H1 (cell line): ENCODE data around the gene HNF4A. TPM values are rescaled to one million over a fixed set of nuclear protein-coding genes. Genes with fewer than 3 reads are reported as not detected.

Source experiments
- ATF3 ChIP-seq: IDR thresholded peaks from 2 replicates; pipeline ENCODE4 v1.6.1; 2011; ENCODE audit warnings: low read depth, mild to moderate bottlenecking, low read length; ENCODE audit not compliant: insufficient read depth
- CBX5 ChIP-seq: fragments of 300-800, 300-1000 bp; sonication (generic); IDR thresholded peaks from 2 replicates; pipeline ENCODE4 v1.7.1; 2016; ENCODE audit warnings: antibody characterized with exemption, low read length, low read depth
- CEBPB ChIP-seq: IDR thresholded peaks from 2 replicates; pipeline ENCODE4 v1.6.1; 2012; ENCODE audit warnings: low read depth, low read length
- CTCF ChIP-seq, 3 experiments: IDR thresholded peaks; 1 replicate in 2 of 3; 2 replicates in 1 of 3; pipeline versions ENCODE4 v1.5.1 to v1.6.1; 2011; ENCODE audit warnings: low read length in 3 of 3, mild to moderate bottlenecking in 3 of 3, inconsistent platforms in 2 of 3, low read depth in 1 of 3, moderate library complexity in 1 of 3; ENCODE audit not compliant: insufficient read depth in 1 of 3; ENCODE audit errors: control extremely low read depth in 1 of 3
- POLR2A ChIP-seq, 2 experiments: IDR thresholded peaks; 1 replicate in 1 of 2; 2 replicates in 1 of 2; pipeline ENCODE4 v1.6.1; 2011; ENCODE audit warnings: low read depth in 2 of 2, low read length in 2 of 2, mild to moderate bottlenecking in 2 of 2; ENCODE audit errors: control extremely low read depth in 1 of 2
- RNF2 ChIP-seq: fragments of 200-900, 300-1000 bp; sonication (generic); IDR thresholded peaks from 2 replicates; pipeline ENCODE4 v1.7.1; 2016; ENCODE audit warnings: borderline replicate concordance, low read depth, mild to moderate bottlenecking, antibody characterized with exemption, low read length; ENCODE audit not compliant: poor library complexity, severe bottlenecking; ENCODE audit errors: missing control alignments
- SP1 ChIP-seq: IDR thresholded peaks from 2 replicates; pipeline ENCODE4 v1.6.1; 2011; ENCODE audit warnings: low read depth, low read length
- ZNF274 ChIP-seq: IDR thresholded peaks from 2 replicates; pipeline ENCODE4 v1.7.0; 2012; ENCODE audit warnings: low read length, borderline replicate concordance; ENCODE audit errors: extremely low read depth
- polyA plus RNA-seq, 7 experiments: library from polyadenylated mRNA; depleted of rRNA in 3 of 7; stranded (reverse) in 5 of 7; unstranded in 2 of 7; fragments of >200 nt in 5 of 7; fragments of 200-250 nt in 2 of 7; gene quantifications; 1 replicate in 5 of 7; 2 replicates in 1 of 7; 4 replicates in 1 of 7; pipeline versions ENCODE4 v1.2.1 to v1.2.3, GENCODE V29; 2011 to 2013; ENCODE audit warnings: missing spikeins in 2 of 7, mixed read lengths in 2 of 7
- total RNA-seq: library from RNA; stranded (reverse); fragmentation: NEBNext Ultra II Directional; extraction: Animal tissue kit (Norgen Biotek cat#: 25700); gene quantifications from 2 replicates; pipeline ENCODE4 v1.2.1, GENCODE V29; 2021

HNF4A gene
- total and polyA plus RNA-seq, 2 of the 8 experiments (the other 6 are each of a cell fraction or from before 2014, with no cell fraction given), result 0.03 TPM; not detected in 1

- TF ChIP-seq CTCF (IDR thresholded peaks at IDR 0.05; ENCODE audit: control extremely low read depth in 1 of 3, insufficient read depth in 1 of 3, low read depth in 1 of 3, low read length in 3 of 3) (no peak), POLR2A (IDR thresholded peaks at IDR 0.05; ENCODE audit: control extremely low read depth in 1 of 2, low read depth in 2 of 2, low read length in 2 of 2) (no peak), SP1 (no peak), RNF2 (no peak), CEBPB (no peak), ATF3 (no peak), ZNF274 (no peak), CBX5 (no peak)
- TF ChIP-seq, all 59 proteins: peak for 0
These were observed 45.5 kb upstream of the HNF4A start (continued) for GRCh38 chr20:44309763-44310663.
